ENCODE measurements around the gene ELN.

DNA sequence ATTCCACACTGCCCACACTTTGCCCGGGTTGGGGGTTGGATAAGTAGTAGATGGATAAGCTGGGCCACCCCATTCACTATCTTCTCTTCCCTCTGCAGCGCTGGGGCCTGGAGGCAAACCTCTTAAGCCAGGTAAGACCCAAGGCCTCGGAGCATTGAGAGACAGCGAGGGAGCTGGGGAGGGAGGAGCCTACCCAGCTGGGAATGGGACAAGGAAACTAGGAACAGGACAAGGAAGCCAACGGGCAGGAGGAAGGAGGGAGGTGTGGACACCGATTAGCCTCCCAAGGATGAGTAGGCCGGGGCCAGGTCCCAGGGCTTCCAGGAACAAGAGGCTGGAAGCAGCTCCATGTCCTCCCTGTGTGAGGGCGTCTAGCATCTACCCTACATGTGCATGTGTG is 9.6 kb downstream of the ELN start:
- TF ChIP-seq, protein P1, sequence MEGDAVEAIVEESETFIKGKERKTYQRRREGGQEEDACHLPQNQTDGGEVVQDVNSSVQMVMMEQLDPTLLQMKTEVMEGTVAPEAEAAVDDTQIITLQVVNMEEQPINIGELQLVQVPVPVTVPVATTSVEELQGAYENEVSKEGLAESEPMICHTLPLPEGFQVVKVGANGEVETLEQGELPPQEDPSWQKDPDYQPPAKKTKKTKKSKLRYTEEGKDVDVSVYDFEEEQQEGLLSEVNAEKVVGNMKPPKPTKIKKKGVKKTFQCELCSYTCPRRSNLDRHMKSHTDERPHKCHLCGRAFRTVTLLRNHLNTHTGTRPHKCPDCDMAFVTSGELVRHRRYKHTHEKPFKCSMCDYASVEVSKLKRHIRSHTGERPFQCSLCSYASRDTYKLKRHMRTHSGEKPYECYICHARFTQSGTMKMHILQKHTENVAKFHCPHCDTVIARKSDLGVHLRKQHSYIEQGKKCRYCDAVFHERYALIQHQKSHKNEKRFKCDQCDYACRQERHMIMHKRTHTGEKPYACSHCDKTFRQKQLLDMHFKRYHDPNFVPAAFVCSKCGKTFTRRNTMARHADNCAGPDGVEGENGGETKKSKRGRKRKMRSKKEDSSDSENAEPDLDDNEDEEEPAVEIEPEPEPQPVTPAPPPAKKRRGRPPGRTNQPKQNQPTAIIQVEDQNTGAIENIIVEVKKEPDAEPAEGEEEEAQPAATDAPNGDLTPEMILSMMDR (conservative IDR thresholded peaks at IDR 0.05; ENCODE audit: low read depth, low read length) = no peak
- no peak for TF ChIP-seq EZH2 (IDR thresholded peaks at IDR 0.05; ENCODE audit: borderline replicate concordance, low read depth, low read length, poor library complexity, severe bottlenecking)
